C1 segment of cervical spinal cord (tissue), 14 donors: Measurements from ENCODE around the gene KCNIP1.

Experiments
- DNase-seq, 14 donors: peaks; one replicate each; lab custom pipeline; 2025; lab: John Stamatoyannopoulos, UW

The KCNIP1 gene

DNA sequence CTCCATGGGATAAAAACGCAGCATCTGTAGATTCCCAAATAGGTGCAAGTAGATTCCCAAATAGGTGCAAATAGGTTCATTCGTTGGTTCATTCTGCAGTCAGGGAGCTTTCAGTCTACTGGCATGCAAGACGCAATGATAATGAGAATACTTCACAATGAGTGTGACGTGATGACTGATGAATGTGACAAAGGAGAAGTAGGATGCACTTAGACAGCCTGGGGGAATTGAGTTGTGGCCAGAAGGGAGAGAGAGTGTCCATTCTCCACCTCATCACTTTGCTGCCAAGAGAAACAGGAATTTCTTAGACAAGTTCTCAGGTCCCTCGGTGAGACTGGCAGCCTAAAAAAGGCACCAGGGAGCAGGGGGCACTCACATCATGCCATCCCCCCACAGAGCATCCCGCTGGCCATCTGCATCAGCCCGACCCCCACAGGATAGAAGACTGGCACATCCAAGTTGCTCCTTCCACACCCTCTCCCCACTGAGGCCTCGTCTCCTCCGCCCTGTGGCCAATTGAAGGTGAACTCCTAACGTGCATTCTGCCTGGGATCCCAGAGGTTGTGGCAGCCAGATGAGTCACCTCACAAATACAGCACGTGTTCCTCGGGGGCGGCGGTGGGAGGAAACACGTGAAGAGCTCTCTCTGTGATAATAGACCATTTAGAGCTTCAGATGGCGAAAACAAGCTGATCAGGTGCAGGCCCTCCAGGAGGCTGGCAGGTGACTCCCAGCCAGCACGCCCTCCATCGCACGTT lies 19.9 kb upstream of the KCNIP1 start:
- DNase-seq = no peak

DNA sequence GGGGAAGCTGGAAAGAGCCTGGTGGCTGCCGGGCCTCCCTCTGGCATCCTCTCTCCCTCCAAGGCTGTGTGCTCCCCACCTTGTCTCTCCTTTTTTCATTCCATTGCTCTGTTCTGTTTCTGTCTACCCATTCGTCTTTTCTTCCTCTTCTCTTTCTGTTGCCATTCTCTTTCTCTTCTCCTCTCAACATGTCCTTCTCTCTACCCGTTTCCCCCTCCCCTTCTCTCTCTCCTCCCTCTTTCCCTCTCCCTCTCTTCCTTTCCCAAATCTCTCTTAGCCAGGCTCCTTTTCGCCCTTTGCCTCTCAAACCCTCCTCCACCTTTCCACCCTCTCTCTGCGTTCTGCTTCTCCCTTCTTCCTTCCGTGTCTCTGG lies 19.4 kb upstream of the KCNIP1 start:
- no peak for DNase-seq

- no peak for DNase-seq
Measured at GRCh38 chr5:170484847-170485615, 18.8 kb upstream of the KCNIP1 start.

DNA sequence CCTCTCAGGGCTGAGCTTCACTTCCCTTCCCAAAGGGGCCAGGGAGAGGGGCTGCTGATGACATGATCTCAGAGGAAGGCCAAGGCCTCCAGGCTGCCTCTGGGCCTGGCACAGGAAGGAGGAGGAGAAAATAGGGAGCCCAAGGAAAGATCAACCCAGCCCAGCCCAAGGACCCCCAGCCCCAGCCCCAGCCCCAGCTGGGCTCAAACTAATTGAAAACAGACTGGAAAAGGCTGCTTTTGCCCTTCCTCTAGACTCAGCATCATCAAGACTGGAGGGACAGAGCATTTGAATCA lies 18.3 kb upstream of the KCNIP1 start:
- DNase-seq = no peak

- DNase-seq = no peak
Measured at GRCh38 chr5:170486371-170486770, 17.4 kb upstream of the KCNIP1 start.

DNA sequence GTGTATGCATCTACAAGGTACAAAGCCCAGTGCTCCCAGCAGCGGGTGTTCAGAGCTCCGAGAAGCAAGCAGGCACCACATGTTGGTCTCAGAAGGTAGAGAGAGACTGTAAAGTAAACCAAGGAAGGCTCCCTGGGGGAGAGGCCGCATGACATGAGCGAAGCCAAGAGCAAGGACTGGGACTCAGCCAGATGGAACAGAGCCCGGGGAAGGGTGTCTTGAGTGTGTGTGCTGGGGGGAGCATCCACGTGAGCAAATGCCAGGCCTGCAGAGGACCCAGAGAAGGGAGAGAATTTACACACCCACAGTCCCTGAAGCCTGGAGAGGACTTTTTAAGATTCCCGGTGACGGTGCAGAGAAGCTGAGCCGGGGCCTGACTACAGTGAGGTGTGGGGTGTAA lies 15.2 kb upstream of the KCNIP1 start:
- DNase-seq = no peak

- DNase-seq = no peak
Measured at GRCh38 chr5:170489199-170489598, 14.6 kb upstream of the KCNIP1 start.

- DNase-seq = no peak
Measured at GRCh38 chr5:170490381-170490780, 13.4 kb upstream of the KCNIP1 start.

- no peak for DNase-seq
Measured at GRCh38 chr5:170491479-170491878, 12.3 kb upstream of the KCNIP1 start.

DNA sequence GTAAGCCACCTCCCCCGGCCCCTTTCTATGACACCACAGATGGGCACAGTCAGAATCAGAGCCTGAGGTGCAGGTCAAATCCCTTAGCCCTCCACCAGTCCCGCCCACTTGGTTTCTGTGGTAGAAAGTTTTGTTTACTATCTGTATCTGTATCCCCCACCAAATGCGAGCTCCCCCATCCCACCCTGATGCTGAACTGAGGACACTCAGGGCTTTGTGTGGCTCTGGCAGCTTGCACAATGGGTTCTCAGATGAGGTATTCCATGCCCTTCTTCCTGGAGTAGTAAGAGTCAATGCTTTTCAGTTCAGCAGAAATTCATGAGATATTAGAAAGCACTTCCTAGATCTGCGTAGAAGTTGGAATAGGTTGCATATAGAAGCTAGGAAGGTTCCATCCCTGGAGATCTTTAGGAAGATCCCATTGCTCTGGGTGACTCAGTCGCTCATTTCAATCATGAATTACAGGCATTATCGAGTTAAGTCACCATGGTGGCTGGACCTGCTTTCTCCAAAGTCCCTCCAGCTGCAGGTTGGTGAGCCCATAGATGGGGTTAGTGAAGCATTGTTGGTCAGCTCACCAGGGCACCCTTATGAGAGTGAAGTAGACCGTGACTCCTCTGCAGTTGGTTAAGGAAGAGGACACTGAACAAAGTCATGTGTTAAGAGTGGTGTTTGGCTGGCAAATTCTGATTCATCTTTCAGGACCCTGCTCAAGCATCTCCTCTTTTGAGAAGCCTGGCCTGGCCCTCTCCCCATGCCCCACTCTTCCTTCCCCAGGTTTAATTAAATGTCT lies 10.6 kb upstream of the KCNIP1 start:
- no peak for DNase-seq

GRCh38 chr5:170494041-170494440 lies 9.8 kb upstream of the KCNIP1 start:
- no peak for DNase-seq

DNA sequence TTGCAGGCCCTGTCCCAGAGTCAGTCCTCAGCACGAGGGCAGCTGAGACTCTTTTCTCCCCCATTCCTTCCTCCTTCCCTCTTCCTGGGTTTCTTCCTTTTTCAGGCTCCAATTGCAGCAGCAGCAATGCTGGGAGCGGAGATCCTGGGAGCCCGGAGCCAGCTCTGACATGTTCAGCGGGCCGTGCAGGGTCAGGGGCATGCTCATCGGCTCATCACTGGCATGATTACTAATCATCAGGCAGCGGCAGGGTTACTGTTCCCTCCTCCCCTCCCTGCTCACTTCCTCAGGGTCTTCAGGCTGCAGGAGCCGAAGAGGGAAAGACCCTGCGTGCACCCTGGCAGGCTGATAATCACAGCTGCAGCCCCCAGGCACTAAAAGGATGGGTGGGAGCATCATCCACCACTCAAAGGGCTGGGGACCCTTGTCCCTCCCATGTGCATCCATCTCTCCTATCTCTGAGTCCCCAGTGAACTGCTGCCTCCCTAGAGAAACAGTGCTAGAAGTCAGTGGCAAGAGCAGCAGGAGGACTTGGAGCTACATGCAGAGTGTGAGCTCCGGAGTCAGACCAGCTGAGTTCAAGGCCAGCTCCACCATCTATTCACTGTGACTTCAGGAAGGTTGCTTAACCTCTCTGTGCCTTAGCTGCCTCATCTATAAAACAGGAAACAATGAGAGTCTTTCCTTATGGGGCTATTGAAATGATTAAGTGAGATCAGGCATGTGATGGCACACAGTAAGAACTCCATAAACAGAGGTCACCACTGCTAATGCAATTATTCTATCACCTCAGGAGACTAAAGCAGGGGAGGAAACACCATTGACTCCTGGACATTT lies 7.8 kb upstream of the KCNIP1 start:
- no peak for DNase-seq

- no peak for DNase-seq
Measured at GRCh38 chr5:170496662-170497028, 7.2 kb upstream of the KCNIP1 start.

DNA sequence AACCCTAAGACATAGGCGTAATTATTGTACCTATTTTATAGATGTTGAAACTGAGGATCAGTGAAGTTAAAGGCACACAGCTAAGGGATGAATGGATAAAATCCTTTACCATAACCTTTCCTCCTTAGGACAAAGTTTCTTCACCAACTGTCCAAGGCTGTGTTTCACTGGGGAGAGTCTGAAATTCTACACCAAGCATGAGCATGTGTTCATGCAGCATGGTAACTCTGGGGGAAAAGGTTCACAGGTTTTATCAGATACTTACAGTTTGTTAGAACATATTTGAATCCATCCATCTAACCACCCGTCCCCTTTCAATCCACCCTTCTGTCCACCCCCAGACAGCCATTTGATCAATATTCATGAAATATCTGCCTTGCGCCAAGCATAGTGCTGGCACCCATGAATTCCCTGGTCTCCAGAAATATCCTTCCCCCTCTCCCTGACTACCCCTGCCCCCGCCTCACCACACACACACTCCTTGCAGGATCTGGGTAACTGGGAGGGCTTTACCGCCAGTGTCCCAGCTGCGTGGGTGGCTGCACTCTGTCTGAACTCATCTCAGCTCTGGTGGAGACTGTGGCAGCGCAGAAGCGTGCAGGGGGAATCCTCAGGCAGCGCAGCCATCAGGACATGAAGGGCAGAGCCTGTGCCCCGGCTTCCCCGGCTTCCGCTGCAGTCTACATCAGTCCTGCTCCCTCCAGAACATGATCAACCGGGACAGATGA lies 6.3 kb upstream of the KCNIP1 start:
- DNase-seq = no peak

DNA sequence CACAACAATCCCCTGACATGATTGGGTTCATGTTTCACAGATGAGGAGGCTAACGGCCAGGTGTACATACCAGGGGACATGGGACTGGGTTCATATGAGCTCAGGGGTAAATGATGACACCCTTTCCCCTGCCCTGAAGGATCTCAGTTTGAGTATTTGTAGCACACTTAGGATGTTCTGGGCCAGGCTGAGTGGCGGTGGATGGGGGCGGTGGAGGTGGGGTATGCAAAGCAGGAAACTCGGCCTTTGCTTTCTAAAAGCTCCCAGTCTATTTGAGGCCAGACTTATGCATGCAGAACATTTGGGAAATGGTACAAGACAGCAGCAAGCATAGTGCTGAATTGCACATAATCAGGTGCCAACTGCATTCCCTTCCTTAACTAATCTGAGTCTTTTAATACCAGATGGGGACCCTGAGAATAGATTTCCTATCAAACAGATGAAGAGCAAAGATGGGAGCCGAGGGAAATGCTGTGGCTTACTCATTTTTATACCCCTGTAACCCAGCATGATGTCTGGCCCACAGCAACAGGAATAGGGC lies 4.9 kb upstream of the KCNIP1 start:
- no peak for DNase-seq

- no peak for DNase-seq
Measured at GRCh38 chr5:170499621-170500020, 4.2 kb upstream of the KCNIP1 start.

DNA sequence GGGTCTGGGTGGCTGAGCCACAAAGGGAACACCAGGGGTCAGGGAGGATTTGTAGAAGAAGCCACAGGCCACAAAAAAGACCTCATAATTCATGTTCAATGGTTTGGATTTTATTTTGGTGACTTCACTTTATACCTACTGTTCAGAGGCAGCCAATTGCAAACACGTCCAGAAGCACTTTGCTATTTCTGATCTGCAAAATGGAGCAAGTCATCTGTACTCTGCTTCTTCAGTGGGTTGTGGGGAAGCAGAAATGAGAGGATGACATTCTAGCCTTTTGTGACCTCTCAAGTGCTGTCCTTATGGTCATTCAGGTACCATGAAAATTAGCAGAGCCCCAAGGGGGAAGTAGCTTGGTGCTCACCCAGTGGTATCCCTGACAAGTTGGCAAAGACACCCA lies 2.5 kb upstream of the KCNIP1 start:
- DNase-seq = no peak

DNA sequence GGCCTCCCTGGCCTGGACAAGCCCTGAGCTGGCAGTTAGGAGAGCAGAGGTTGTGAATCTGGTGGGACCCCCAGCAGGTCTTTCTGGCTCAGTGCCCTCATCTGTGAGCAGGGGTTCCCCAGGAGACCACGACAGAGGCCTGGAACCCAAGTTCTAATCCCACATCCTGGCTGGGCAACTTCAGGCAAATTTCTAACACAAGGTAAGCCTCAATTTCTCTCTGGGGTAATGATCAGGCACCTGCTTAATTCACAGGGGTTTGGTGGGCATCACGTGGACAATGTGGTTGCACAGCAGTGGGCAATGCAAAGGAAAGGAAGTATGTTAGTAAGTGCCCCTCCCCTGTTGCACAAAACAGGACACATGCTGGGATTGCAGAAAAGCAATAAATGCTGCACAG lies 1.9 kb upstream of the KCNIP1 start:
- no peak for DNase-seq

- DNase-seq = peak in 1 of 14 donors; percentile 21
Measured at GRCh38 chr5:170504616-170505266, 921 bp downstream of the KCNIP1 start.

- no peak for DNase-seq
Measured at GRCh38 chr5:170508036-170508435, 4.2 kb downstream of the KCNIP1 start.
